Measurements from ENCODE around the gene CCDC27.

DNA sequence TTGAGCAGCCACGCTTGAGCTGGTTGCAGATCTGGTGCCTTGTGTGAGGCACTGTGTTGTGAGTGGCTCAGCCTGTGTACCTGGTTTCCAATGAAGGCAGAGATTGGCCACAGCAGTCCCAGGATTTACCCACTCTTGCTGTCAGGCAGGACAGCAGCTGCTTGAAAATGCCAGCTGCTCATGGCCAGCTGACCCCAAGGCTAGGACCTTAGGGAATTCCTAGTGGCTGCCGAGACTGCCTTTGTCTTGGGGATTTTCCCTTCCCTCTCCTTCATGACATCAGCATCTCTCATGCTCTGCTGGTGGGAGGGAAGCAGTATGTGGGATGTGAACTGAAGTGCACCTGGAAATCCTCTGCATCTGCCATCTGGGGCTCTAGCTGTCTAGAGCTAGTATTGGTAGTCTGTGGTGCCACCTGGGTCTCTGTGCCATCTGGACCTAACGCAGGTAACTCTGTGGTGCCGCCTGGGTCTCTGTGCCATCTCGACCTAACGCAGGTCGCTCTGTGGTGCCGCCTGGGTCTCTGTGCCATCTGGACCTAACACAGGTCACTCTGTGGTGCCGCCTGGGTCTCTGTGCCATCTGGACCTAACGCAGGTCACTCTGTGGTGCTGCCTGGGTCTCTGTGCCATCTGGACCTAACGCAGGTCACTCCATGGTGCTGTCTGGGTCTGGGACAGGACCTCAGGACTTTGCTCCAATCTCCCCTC, 47.9 kb downstream of the CCDC27 start:
- TF ChIP-seq SP1 (CRISPR knock-in tag; conservative IDR thresholded peaks at IDR 0.05) (no peak), CTCF (IDR thresholded peaks at IDR 0.05) (no peak), ETV6 (CRISPR knock-in tag; IDR thresholded peaks at IDR 0.05) (no peak), ZNF512 (CRISPR knock-in tag; IDR thresholded peaks at IDR 0.05; ENCODE audit: borderline replicate concordance) (no peak), CREM (CRISPR knock-in tag; IDR thresholded peaks at IDR 0.05) (no peak), GTF2I (CRISPR knock-in tag; conservative IDR thresholded peaks at IDR 0.05) (no peak), MAX (CRISPR knock-in tag; IDR thresholded peaks at IDR 0.05) (no peak), ZNF121 (CRISPR knock-in tag; IDR thresholded peaks at IDR 0.05) (no peak), HMGXB4 (CRISPR knock-in tag; IDR thresholded peaks at IDR 0.05) (no peak), RELA (CRISPR knock-in tag; IDR thresholded peaks at IDR 0.05; ENCODE audit: borderline replicate concordance) (no peak), CBFB (CRISPR knock-in tag; IDR thresholded peaks at IDR 0.05; ENCODE audit: low read depth) (no peak)
- TF ChIP-seq, protein P1, sequence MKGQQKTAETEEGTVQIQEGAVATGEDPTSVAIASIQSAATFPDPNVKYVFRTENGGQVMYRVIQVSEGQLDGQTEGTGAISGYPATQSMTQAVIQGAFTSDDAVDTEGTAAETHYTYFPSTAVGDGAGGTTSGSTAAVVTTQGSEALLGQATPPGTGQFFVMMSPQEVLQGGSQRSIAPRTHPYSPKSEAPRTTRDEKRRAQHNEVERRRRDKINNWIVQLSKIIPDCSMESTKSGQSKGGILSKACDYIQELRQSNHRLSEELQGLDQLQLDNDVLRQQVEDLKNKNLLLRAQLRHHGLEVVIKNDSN (CRISPR knock-in tag; IDR thresholded peaks at IDR 0.05) = no peak
